ENCODE results near the gene TFPI2.
"Not testable (repeated sequence)": the region's sequence is repeated elsewhere in the genome, so short reads cannot be mapped to it uniquely, and the experiment has no call there.

Gene TFPI2

GRCh38 chr7:93890464-93891068 lies at the start of gene TFPI2:
TFPI2 (minus strand) TSS chr7:93890753; CDS start chr7:93890678, 75 bp downstream.
- peak; percentile 50 for DNase-seq

GRCh38 chr7:93938293-93938692 lies 47.7 kb upstream of the TFPI2 start:
- no peak for DNase-seq

- DNase-seq = no peak
Measured at GRCh38 chr7:93937818-93938217, 47.3 kb upstream of the TFPI2 start.

GRCh38 chr7:93935102-93935501 lies 44.5 kb upstream of the TFPI2 start:
- DNase-seq = no peak

- no peak for DNase-seq
Measured at GRCh38 chr7:93933156-93933555, 42.6 kb upstream of the TFPI2 start.

- DNase-seq = no peak
Measured at GRCh38 chr7:93931655-93932054, 41.1 kb upstream of the TFPI2 start.

GRCh38 chr7:93927585-93927984 lies 37.0 kb upstream of the TFPI2 start:
- no peak for DNase-seq

- no peak for DNase-seq
Measured at GRCh38 chr7:93926800-93927199, 36.2 kb upstream of the TFPI2 start.

GRCh38 chr7:93923942-93924341 lies 33.4 kb upstream of the TFPI2 start:
- DNase-seq = no peak

- DNase-seq = no peak
Measured at GRCh38 chr7:93923296-93923695, 32.7 kb upstream of the TFPI2 start.

- DNase-seq = peak; percentile 86
Measured at GRCh38 chr7:93921607-93922566, 31.3 kb upstream of the TFPI2 start, which contains the start of gene GNG11. GNG11 (plus strand) TSS chr7:93921735; CDS start chr7:93922138, 403 bp downstream.

GRCh38 chr7:93921186-93921585 lies 30.6 kb upstream of the TFPI2 start:
- DNase-seq = no peak

- DNase-seq = no peak
Measured at GRCh38 chr7:93920496-93921182, 30.1 kb upstream of the TFPI2 start.

- not testable (repeated sequence) for DNase-seq
Measured at GRCh38 chr7:93916315-93916714, 25.8 kb upstream of the TFPI2 start.

GRCh38 chr7:93915888-93916287 lies 25.3 kb upstream of the TFPI2 start:
- DNase-seq = not testable (repeated sequence)

- DNase-seq = not testable (repeated sequence)
Measured at GRCh38 chr7:93915206-93915842, 24.8 kb upstream of the TFPI2 start.

GRCh38 chr7:93914581-93915066 lies 24.1 kb upstream of the TFPI2 start:
- DNase-seq = no peak

- no peak for DNase-seq
Measured at GRCh38 chr7:93913197-93913596, 22.6 kb upstream of the TFPI2 start.

GRCh38 chr7:93911661-93912060 lies 21.1 kb upstream of the TFPI2 start:
- DNase-seq = not testable (repeated sequence)

- DNase-seq = not testable (repeated sequence)
Measured at GRCh38 chr7:93911242-93911641, 20.7 kb upstream of the TFPI2 start.

- DNase-seq = no peak
Measured at GRCh38 chr7:93910076-93910994, 19.8 kb upstream of the TFPI2 start.

- no peak for DNase-seq
Measured at GRCh38 chr7:93906267-93906666, 15.7 kb upstream of the TFPI2 start, which contains the start of gene GNGT1. GNGT1 (plus strand) TSS chr7:93906567; CDS start chr7:93906747, 180 bp downstream.
